AG04450 (cell line): ENCODE results near the gene LDLRAD2. TPM values are rescaled to one million over a fixed set of nuclear protein-coding genes. Genes with fewer than 3 reads are reported as not detected.

ENCODE experiments used
- CTCF ChIA-PET: fragments of 300-600, 350-600 bp; formaldehyde crosslinking; extraction: SDS; loops from one replicate; lab custom pipeline; 2022; ENCODE audit warnings: antibody characterized with exemption, inconsistent platforms; lab: Charles Lee
- POLR2A ChIA-PET: fragments of 350-600 bp; formaldehyde crosslinking; extraction: SDS; loops from one replicate; lab custom pipeline; 2021; ENCODE audit warnings: antibody characterized with exemption, inconsistent platforms; lab: Yijun Ruan, JAX
- DNase-seq: peaks from one replicate; pipeline ENCODE4 v3.0.0-alpha.2; 2011; ENCODE audit warnings: low read depth, low spot score
- H3K27ac ChIP-seq: one replicate; pipeline ENCODE4 v1.5.1; 2012; ENCODE audit warnings: low read depth, low read length, control low read depth
- H3K27me3 ChIP-seq: one replicate; pipeline ENCODE4 v1.6.0; 2012; ENCODE audit warnings: low read length; ENCODE audit not compliant: control insufficient read depth, insufficient read depth
- H3K4me3 ChIP-seq: 2 replicates; pipeline ENCODE4 v1.5.1; 2011; ENCODE audit warnings: mild to moderate bottlenecking, low read depth, low read length, control low read depth
- H3K9me3 ChIP-seq: 2 replicates; pipeline ENCODE4 v1.5.1; 2012; ENCODE audit warnings: low read length; ENCODE audit not compliant: control insufficient read depth, insufficient read depth
- polyA plus RNA-seq: library from polyadenylated mRNA; depleted of rRNA; stranded (reverse); fragments of >200 nt; gene quantifications from 2 replicates; pipeline ENCODE4 v1.2.3, GENCODE V29; 2011
- TF ChIP-seq, protein P1 (sequence below): IDR thresholded peaks from 2 replicates; pipeline ENCODE4 v1.5.1; 2011; ENCODE audit warnings: low read depth, low read length, control low read depth, inconsistent platforms

LDLRAD2 gene
- polyA plus RNA-seq, 1 experiment, result 0.05 TPM

GRCh38 chr1:21827141-21827679 is 15.1 kb downstream of the LDLRAD2 start:
- no peak overlapping the region for H3K4me3 ChIP-seq
- H3K27me3 ChIP-seq, result no peaks in the 10 kb centered on the region
- ChIA-PET CTCF (interaction anchor here (1.2 kb wide), 1 partner anchor 136 kb away, joined by 3 read pairs; no protein-coding TSS in a partner anchor), POLR2A (no interaction called here)
- no peaks in the 10 kb centered on the region; the same call in 1 of the 2 replicates for H3K9me3 ChIP-seq
- H3K27ac ChIP-seq, result no peak overlapping the region
- TF ChIP-seq, protein P1, sequence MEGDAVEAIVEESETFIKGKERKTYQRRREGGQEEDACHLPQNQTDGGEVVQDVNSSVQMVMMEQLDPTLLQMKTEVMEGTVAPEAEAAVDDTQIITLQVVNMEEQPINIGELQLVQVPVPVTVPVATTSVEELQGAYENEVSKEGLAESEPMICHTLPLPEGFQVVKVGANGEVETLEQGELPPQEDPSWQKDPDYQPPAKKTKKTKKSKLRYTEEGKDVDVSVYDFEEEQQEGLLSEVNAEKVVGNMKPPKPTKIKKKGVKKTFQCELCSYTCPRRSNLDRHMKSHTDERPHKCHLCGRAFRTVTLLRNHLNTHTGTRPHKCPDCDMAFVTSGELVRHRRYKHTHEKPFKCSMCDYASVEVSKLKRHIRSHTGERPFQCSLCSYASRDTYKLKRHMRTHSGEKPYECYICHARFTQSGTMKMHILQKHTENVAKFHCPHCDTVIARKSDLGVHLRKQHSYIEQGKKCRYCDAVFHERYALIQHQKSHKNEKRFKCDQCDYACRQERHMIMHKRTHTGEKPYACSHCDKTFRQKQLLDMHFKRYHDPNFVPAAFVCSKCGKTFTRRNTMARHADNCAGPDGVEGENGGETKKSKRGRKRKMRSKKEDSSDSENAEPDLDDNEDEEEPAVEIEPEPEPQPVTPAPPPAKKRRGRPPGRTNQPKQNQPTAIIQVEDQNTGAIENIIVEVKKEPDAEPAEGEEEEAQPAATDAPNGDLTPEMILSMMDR, result no peak
- no peak for DNase-seq

DNA sequence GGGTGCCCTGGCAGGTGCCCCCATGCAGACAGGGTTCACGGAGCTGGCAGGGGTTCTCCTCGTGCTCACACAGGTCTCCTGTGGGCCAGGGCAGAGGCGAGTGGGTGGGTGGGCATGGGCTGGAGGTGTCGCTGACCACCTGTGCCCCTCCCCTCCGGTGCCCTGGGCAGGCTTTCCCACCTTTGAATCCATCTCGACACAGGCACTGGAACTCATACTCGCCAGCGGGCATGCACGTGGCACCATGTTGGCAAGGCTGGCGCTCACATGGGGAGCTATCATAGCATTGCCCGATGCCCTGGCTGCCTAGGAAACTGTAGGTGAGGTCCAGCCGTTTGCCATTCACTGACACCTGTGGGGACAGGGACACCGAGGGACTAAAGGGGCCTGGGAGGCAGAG is 16.0 kb downstream of the LDLRAD2 start:
- POLR2A ChIA-PET, result no interaction called here
- DNase-seq, result no peak

GRCh38 chr1:21828506-21829210 is 16.6 kb downstream of the LDLRAD2 start:
- CTCF ChIA-PET, result interaction anchor here (1.2 kb wide), 1 partner anchor 135 kb away, joined by 3 read pairs; no protein-coding TSS in a partner anchor
- Histone ChIP-seq H3K27ac (no peak overlapping the region), H3K27me3 (no peaks in the 10 kb centered on the region), H3K9me3 (peaks cover 2% of the 10 kb centered on the region), H3K4me3 (no peak overlapping the region)
- no peak for DNase-seq
- POLR2A ChIA-PET, result no interaction called here
- TF ChIP-seq, protein P1, result no peak

More for the DNA sequence above, 16.0 kb downstream of the LDLRAD2 start:
- no peaks in the 10 kb centered on the region for H3K27me3 ChIP-seq
- no peak overlapping the region for H3K27ac ChIP-seq
- TF ChIP-seq, protein P1, result no peak
- no peak overlapping the region for H3K4me3 ChIP-seq
- CTCF ChIA-PET, result interaction anchor here (1.2 kb wide), 1 partner anchor 135 kb away, joined by 3 read pairs; no protein-coding TSS in a partner anchor
- no peaks in the 10 kb centered on the region; the same call in 1 of the 2 replicates for H3K9me3 ChIP-seq

DNA sequence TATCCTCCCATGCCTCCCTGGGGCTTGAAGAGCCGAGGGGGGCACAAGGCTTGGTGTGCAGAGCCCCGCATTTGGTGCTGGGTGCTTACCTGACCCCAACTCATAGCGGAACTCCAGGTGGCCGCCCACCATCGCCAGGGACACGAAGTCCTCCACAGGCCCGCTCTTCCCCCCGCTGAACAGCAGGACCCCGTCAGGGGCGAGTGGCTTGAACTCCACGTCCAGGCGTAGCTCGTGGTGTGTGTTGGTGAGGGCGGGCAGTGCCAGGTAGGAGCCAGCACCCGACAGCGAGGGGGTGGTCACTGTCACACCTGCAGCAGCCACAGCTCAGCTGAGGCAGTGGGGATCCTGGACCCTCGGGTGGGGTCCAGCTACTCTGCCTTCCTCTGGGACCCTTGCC is 17.2 kb downstream of the LDLRAD2 start:
- H3K27me3 ChIP-seq, result no peaks in the 10 kb centered on the region
- no peak overlapping the region for H3K27ac ChIP-seq
- ChIA-PET CTCF (no interaction called here), POLR2A (no interaction called here)
- TF ChIP-seq, protein P1, result no peak
- DNase-seq, result no peak
- H3K4me3 ChIP-seq, result no peak overlapping the region
- peaks cover 8% of the 10 kb centered on the region for H3K9me3 ChIP-seq
